IPS DF 6.9 (cell line): ENCODE data around the gene PSMG4.

Source experiments
- DNase-seq: peaks from one replicate; pipeline ENCODE4 v3.0.0-alpha.2; 2013; ENCODE audit warnings: low read depth, low spot score
- H3K27ac ChIP-seq: one replicate; pipeline ENCODE4 v1.5.1; 2013; ENCODE audit warnings: low read length, control low read depth
- H3K27me3 ChIP-seq: 2 replicates; pipeline ENCODE4 v1.6.1; 2013; ENCODE audit warnings: mild to moderate bottlenecking, low read length; ENCODE audit not compliant: control insufficient read depth, insufficient read depth
- H3K36me3 ChIP-seq: 2 replicates; pipeline ENCODE4 v1.6.1; 2013; ENCODE audit warnings: low read length; ENCODE audit not compliant: control insufficient read depth, insufficient read depth
- H3K4me1 ChIP-seq: 2 replicates; pipeline ENCODE4 v1.6.1; 2013; ENCODE audit warnings: low read length; ENCODE audit not compliant: control insufficient read depth, insufficient read depth
- H3K4me3 ChIP-seq: 2 replicates; pipeline ENCODE4 v1.5.1; 2013; ENCODE audit warnings: mild to moderate bottlenecking, low read length
- H3K9me3 ChIP-seq: 2 replicates; pipeline ENCODE4 v1.6.1; 2013; ENCODE audit warnings: low read length, inconsistent platforms; ENCODE audit not compliant: control insufficient read depth, insufficient read depth
- WGBS: extraction: QIAGEN DNeasy Blood & Tissue Kit; methylation state at CpG from one replicate; pipeline ENCODE4 v1.1.7; 2013; ENCODE audit warnings: mixed read lengths, missing lambda C conversion rate; ENCODE audit not compliant: insufficient read length, insufficient coverage; 5-methylcytosine and 5-hydroxymethylcytosine counted together

Gene PSMG4

DNA sequence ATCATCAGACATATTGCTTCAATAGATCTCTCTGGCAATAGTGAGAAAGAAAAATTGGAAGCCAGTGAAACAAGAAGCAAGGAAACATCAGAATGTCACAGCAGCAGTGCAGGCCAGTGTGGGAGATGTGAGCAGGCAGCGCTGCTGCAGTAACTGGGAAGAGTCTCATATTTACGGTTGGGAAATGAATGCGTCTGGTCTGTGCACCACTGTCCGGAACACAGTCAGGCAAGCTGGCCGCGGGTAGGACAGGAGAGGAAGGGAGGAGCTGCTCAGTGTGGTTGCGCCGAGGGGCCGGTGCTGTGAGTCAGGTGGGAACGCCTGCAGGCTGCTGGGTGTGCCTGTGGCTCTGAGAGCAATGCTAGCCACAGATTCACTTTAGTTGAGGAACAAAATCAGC, 6.4 kb upstream of the PSMG4 start:
- no CpG with 5 or more reads among the region's 10 CpGs for WGBS
- Histone ChIP-seq H3K27me3 (no peaks in the 10 kb centered on the region), H3K4me1 (peaks cover 2% of the 10 kb centered on the region; the same call in 1 of the 2 replicates), H3K36me3 (no peaks in the 10 kb centered on the region), H3K9me3 (no peaks in the 10 kb centered on the region), H3K27ac (no peak overlapping the region), H3K4me3 (no peak overlapping the region)
- DNase-seq, result no peak

GRCh38 chr6:3252861-3253596, 5.7 kb upstream of the PSMG4 start:
- WGBS, result no CpG with 5 or more reads among the region's 22 CpGs
- H3K9me3 ChIP-seq, result no peaks in the 10 kb centered on the region
- H3K4me3 ChIP-seq, result no peak overlapping the region
- no peak for DNase-seq
- H3K27me3 ChIP-seq, result no peaks in the 10 kb centered on the region
- H3K36me3 ChIP-seq, result no peaks in the 10 kb centered on the region
- H3K4me1 ChIP-seq, result peaks cover 1% of the 10 kb centered on the region; the same call in 1 of the 2 replicates
- no peak overlapping the region for H3K27ac ChIP-seq

GRCh38 chr6:3253597-3253961, 5.2 kb upstream of the PSMG4 start:
- DNase-seq, result no peak
- Histone ChIP-seq H3K36me3 (no peaks in the 10 kb centered on the region), H3K27me3 (no peaks in the 10 kb centered on the region), H3K9me3 (no peaks in the 10 kb centered on the region), H3K4me1 (no peaks in the 10 kb centered on the region), H3K4me3 (no peak overlapping the region), H3K27ac (no peak overlapping the region)
- WGBS, result no CpG with 5 or more reads among the region's 40 CpGs

DNA sequence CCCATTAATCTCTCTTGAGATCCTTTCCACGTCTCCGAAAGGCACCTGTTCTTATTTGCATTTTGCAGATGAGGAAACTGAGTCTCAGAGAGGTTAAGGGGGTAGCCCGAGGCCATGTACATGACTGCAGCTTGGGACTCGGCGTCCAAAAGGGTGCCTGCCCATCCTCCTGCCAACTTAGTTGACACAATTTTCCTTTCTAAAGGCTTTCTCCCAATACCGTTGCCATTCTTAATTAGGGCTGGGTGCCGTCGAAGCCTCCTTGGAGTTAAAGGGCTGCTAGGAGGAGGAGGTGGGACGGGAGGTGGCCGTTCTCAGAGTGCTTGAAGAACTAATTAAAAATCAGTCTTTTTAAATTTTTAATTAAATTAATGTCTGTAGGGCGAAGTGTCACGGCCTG, 546 bp upstream of the PSMG4 start:
- H3K27me3 ChIP-seq, result no peaks in the 10 kb centered on the region
- no peaks in the 10 kb centered on the region; the same call in 1 of the 2 replicates for H3K4me1 ChIP-seq
- H3K36me3 ChIP-seq, result no peaks in the 10 kb centered on the region
- no peak overlapping the region for H3K4me3 ChIP-seq
- no peak for DNase-seq
- no peaks in the 10 kb centered on the region for H3K9me3 ChIP-seq
- WGBS, result no CpG with 5 or more reads among the region's 12 CpGs
- H3K27ac ChIP-seq, result no peak overlapping the region

GRCh38 chr6:3259491-3259958, 778 bp downstream of the PSMG4 start:
- no CpG with 5 or more reads among the region's 21 CpGs for WGBS
- Histone ChIP-seq H3K27ac (no peak overlapping the region), H3K4me1 (no peaks in the 10 kb centered on the region; the same call in 1 of the 2 replicates), H3K9me3 (no peaks in the 10 kb centered on the region), H3K4me3 (peak overlapping the region; percentile 99), H3K27me3 (no peaks in the 10 kb centered on the region), H3K36me3 (peaks cover 9% of the 10 kb centered on the region)
- no peak for DNase-seq

- Histone ChIP-seq H3K27ac (no peak overlapping the region), H3K27me3 (no peaks in the 10 kb centered on the region), H3K4me1 (no peaks in the 10 kb centered on the region; the same call in 1 of the 2 replicates), H3K9me3 (no peaks in the 10 kb centered on the region), H3K4me3 (no peak overlapping the region), H3K36me3 (peaks cover 9% of the 10 kb centered on the region)
- no CpG with 5 or more reads among the region's 14 CpGs for WGBS
- no peak for DNase-seq
These were observed 1.5 kb downstream of the PSMG4 start for GRCh38 chr6:3260296-3260695.

GRCh38 chr6:3260772-3261517, 2.2 kb downstream of the PSMG4 start:
- Histone ChIP-seq H3K9me3 (no peaks in the 10 kb centered on the region), H3K4me3 (no peak overlapping the region), H3K36me3 (peaks cover 9% of the 10 kb centered on the region), H3K27ac (no peak overlapping the region), H3K4me1 (no peaks in the 10 kb centered on the region; the same call in 1 of the 2 replicates), H3K27me3 (no peaks in the 10 kb centered on the region)
- no peak for DNase-seq
- WGBS, result no CpG with 5 or more reads among the region's 17 CpGs

- Histone ChIP-seq H3K9me3 (no peaks in the 10 kb centered on the region), H3K27me3 (no peaks in the 10 kb centered on the region), H3K27ac (no peak overlapping the region), H3K4me3 (no peak overlapping the region), H3K4me1 (no peaks in the 10 kb centered on the region; the same call in 1 of the 2 replicates), H3K36me3 (peaks cover 9% of the 10 kb centered on the region)
- no peak for DNase-seq
- no CpG with 5 or more reads among the region's 6 CpGs for WGBS
These were observed 2.7 kb downstream of the PSMG4 start for GRCh38 chr6:3261518-3261820.

GRCh38 chr6:3261921-3262320, 3.2 kb downstream of the PSMG4 start:
- Histone ChIP-seq H3K36me3 (peaks cover 9% of the 10 kb centered on the region), H3K9me3 (no peaks in the 10 kb centered on the region), H3K4me3 (no peak overlapping the region), H3K4me1 (no peaks in the 10 kb centered on the region; the same call in 1 of the 2 replicates), H3K27ac (no peak overlapping the region), H3K27me3 (no peaks in the 10 kb centered on the region)
- DNase-seq, result no peak
- no CpG with 5 or more reads among the region's 8 CpGs for WGBS

DNA sequence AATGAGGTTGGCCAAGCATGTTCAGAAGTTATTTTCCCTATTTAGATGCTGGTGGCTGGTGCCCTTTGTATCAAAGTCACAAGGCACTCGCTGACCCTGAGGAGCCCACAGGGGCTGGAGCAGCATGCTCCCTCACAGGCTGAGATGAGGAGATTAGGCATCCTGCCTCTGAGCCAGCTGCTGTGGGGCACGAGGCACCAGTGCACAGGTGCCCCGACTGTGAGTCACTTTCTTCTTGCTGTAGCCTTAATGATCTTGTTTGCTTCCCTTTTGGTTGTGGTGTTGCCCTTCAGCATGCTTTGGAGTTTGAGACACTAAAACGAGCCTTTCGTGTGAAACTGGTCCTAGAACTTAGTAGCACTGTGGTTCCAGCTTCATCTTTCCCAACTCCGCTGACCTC, 4.3 kb downstream of the PSMG4 start:
- H3K4me3 ChIP-seq, result no peak overlapping the region
- H3K36me3 ChIP-seq, result peaks cover 9% of the 10 kb centered on the region
- WGBS, result no CpG with 5 or more reads among the region's 6 CpGs
- no peak overlapping the region for H3K27ac ChIP-seq
- H3K4me1 ChIP-seq, result no peaks in the 10 kb centered on the region; the same call in 1 of the 2 replicates
- DNase-seq, result no peak
- no peaks in the 10 kb centered on the region for H3K9me3 ChIP-seq
- no peaks in the 10 kb centered on the region for H3K27me3 ChIP-seq
